B cell (primary cell): Measurements from ENCODE around the gene OR4A5. TPM values are rescaled to one million over a fixed set of nuclear protein-coding genes. Genes with fewer than 3 reads are reported as not detected.
"Not testable (repeated sequence)": the region's sequence is repeated elsewhere in the genome, so short reads cannot be mapped to it uniquely, and the experiment has no call there.

Source experiments
- ATAC-seq: fragments of 200-7000 bp; cut with Tn5 transposase; one replicate; pipeline ENCODE4 v1.10.0; 2021; ENCODE audit warnings: low read depth, mild to moderate bottlenecking, moderate number of reproducible peaks, moderate library complexity
- CTCF ChIA-PET: fragments of 350-600 bp; sonication (Branson Sonifier 250); formaldehyde crosslinking; loops from one replicate; lab custom pipeline; 2021; ENCODE audit warnings: antibody characterized with exemption, inconsistent platforms; lab: Charles Lee
- POLR2A ChIA-PET: fragments of 350-600 bp; sonication (Branson Sonifier 250); formaldehyde crosslinking; loops from one replicate; lab custom pipeline; 2021; ENCODE audit warnings: antibody characterized with exemption; lab: Charles Lee
- DNase-seq: peaks from one replicate; pipeline ENCODE4 v3.0.0; 2013
- H2AFZ ChIP-seq: 2 replicates; pipeline ENCODE4 v1.6.1; 2012; ENCODE audit warnings: mild to moderate bottlenecking, low read depth, low read length; ENCODE audit not compliant: insufficient read depth, poor library complexity, severe bottlenecking
- H3K27ac ChIP-seq, 2 donors: 1 replicate in 1 of 2; 2 replicates in 1 of 2; pipeline ENCODE4 v1.5.1; 2012 to 2013; ENCODE audit warnings: low read length in 2 of 2, mild to moderate bottlenecking in 2 of 2, moderate library complexity in 1 of 2
- H3K27me3 ChIP-seq, 4 experiments: fragments of 200-600 bp in 1 of 4; sonication (generic) in 1 of 4; replicated peaks in 1 of 4; 1 replicate in 2 of 4; 2 replicates in 2 of 4; pipeline versions ENCODE4 v1.6.1 to v1.7.0; 2013 to 2016; ENCODE audit warnings: low read length in 3 of 4, mild to moderate bottlenecking in 2 of 4, mixed read lengths in 1 of 4, moderate library complexity in 1 of 4; ENCODE audit not compliant: insufficient read depth in 4 of 4, control insufficient read depth in 3 of 4; ENCODE audit errors: control extremely low read depth in 1 of 4
- H3K36me3 ChIP-seq, 2 experiments: replicated peaks in 1 of 2; 1 replicate in 1 of 2; 2 replicates in 1 of 2; pipeline versions ENCODE4 v1.6.1 to v1.7.1; 2013; ENCODE audit warnings: low read length in 1 of 2; ENCODE audit not compliant: insufficient read depth in 2 of 2, control insufficient read depth in 1 of 2; ENCODE audit errors: control extremely low read depth in 1 of 2, extremely low read depth in 1 of 2
- H3K4me1 ChIP-seq, 2 donors: fragments of 200-600 bp in 1 of 2; sonication (generic) in 1 of 2; 1 replicate in 1 of 2; 2 replicates in 1 of 2; pipeline versions ENCODE4 v1.5.1 to v1.6.1; 2013 to 2017; ENCODE audit warnings: low read length in 2 of 2; ENCODE audit not compliant: control insufficient read depth in 2 of 2, insufficient read depth in 2 of 2
- H3K4me2 ChIP-seq: replicated peaks from 2 replicates; pipeline ENCODE3; 2012; ENCODE audit warnings: mild to moderate bottlenecking, low read depth, low read length; ENCODE audit not compliant: poor library complexity, severe bottlenecking
- H3K4me3 ChIP-seq, 5 experiments: fragments of 200-600 bp in 1 of 5; sonication (generic) in 1 of 5; 1 replicate in 3 of 5; 2 replicates in 2 of 5; pipeline versions ENCODE4 v1.5.1 to v1.7.0; 2011 to 2016; ENCODE audit warnings: low read length in 4 of 5, mild to moderate bottlenecking in 4 of 5, low read depth in 2 of 5, control low read depth in 1 of 5, moderate library complexity in 1 of 5; ENCODE audit not compliant: insufficient read depth in 1 of 5; ENCODE audit errors: control extremely low read depth in 1 of 5, extremely low read depth in 1 of 5
- H3K79me2 ChIP-seq: fragments of 200-600 bp; sonication (generic); one replicate; pipeline ENCODE4 v1.6.0; 2016; ENCODE audit warnings: low read length; ENCODE audit not compliant: control insufficient read depth, insufficient read depth
- H3K9ac ChIP-seq: fragments of 200-600 bp; sonication (generic); 2 replicates; pipeline ENCODE4 v1.6.1; 2017; ENCODE audit warnings: mild to moderate bottlenecking, low read length, moderate library complexity
- H3K9me3 ChIP-seq, 3 donors: one replicate each; pipeline versions ENCODE4 v1.6.1 to v1.7.1; 2013; ENCODE audit warnings: low read length in 2 of 3; ENCODE audit not compliant: control insufficient read depth in 2 of 3, insufficient read depth in 1 of 3; ENCODE audit errors: control extremely low read depth in 1 of 3
- H4K20me1 ChIP-seq: 2 replicates; pipeline ENCODE4 v1.6.0; 2012; ENCODE audit warnings: mild to moderate bottlenecking, low read length; ENCODE audit not compliant: insufficient read depth, control insufficient read depth, poor library complexity, severe bottlenecking
- H3K27ac Mint-ChIP-seq: one replicate; pipeline ENCODE4 v1.8.0; 2021; ENCODE audit warnings: mixed read lengths
- H3K27me3 Mint-ChIP-seq: one replicate; pipeline ENCODE4 v1.8.0; 2021; ENCODE audit warnings: mixed read lengths
- H3K4me1 Mint-ChIP-seq: one replicate; pipeline ENCODE4 v1.8.0; 2021; ENCODE audit warnings: mixed read lengths
- H3K4me3 Mint-ChIP-seq: one replicate; pipeline ENCODE4 v1.8.0; 2021; ENCODE audit warnings: mixed read lengths
- H3K9me3 Mint-ChIP-seq: one replicate; pipeline ENCODE4 v1.8.0; 2022; ENCODE audit warnings: mixed read lengths; ENCODE audit not compliant: insufficient read depth
- WGBS: methylation state at CpG from one replicate; pipeline ENCODE4 v1.1.5; 2013; ENCODE audit warnings: missing lambda C conversion rate; ENCODE audit not compliant: insufficient coverage; 5-methylcytosine and 5-hydroxymethylcytosine counted together
- intact Hi-C: fragments of 100-400 bp; cut with micrococcal nuclease; formaldehyde crosslinking; loops from one replicate; pipeline ENCODE4 v1.10.0; 2022
- polyA minus RNA-seq: library from RNA; depleted of rRNA, polyadenylated mRNA; stranded (reverse); fragments of >200 nt; gene quantifications from 2 replicates; pipeline ENCODE4 v1.2.3, GENCODE V29; 2012
- polyA plus RNA-seq: library from polyadenylated mRNA; depleted of rRNA; stranded (reverse); fragments of >200 nt; gene quantifications from 2 replicates; pipeline ENCODE4 v1.2.3, GENCODE V29; 2012
- total RNA-seq, 2 donors: library from RNA; stranded (reverse); fragments of 120-200 nt in 1 of 2; gene quantifications; 1 replicate in 1 of 2; 2 replicates in 1 of 2; pipeline versions ENCODE4 v1.2.3 to v1.2.4, GENCODE V29; 2013 to 2022

Gene OR4A5
- total RNA-seq, result not detected in 2 replicates
- not detected for total RNA-seq (2013)
- not detected in 2 replicates for polyA plus RNA-seq
- polyA minus RNA-seq, result not detected in 2 replicates

GRCh38 chr11:54706532-54706931 is at the start of gene OR4A5:
Gene OR4A5 (plus strand): TSS chr11:54706832. CDS start chr11:54706885, 53 bp downstream.
- H3K27me3 ChIP-seq, H2AFZ ChIP-seq, H3K4me3 Mint-ChIP-seq, H3K4me3 ChIP-seq, POLR2A ChIA-PET, H3K4me1 ChIP-seq, H3K9ac ChIP-seq, H4K20me1 ChIP-seq, CTCF ChIA-PET, DNase-seq, ATAC-seq, H3K4me1 Mint-ChIP-seq, H3K27ac Mint-ChIP-seq, intact Hi-C loops, H3K9me3 ChIP-seq, H3K4me2 ChIP-seq, H3K36me3 ChIP-seq, H3K27me3 Mint-ChIP-seq, H3K79me2 ChIP-seq, H3K27ac ChIP-seq: not testable (repeated sequence)
- WGBS, result no CpG with 5 or more reads among the region's 1 CpG
- peaks cover 11% of the 10 kb centered on the region for H3K9me3 Mint-ChIP-seq

- H3K79me2 ChIP-seq, H3K4me2 ChIP-seq, H4K20me1 ChIP-seq, DNase-seq, H3K4me1 Mint-ChIP-seq, H3K27ac ChIP-seq, H3K9me3 ChIP-seq, H3K36me3 ChIP-seq, H3K4me3 ChIP-seq, H3K27ac Mint-ChIP-seq, H3K9me3 Mint-ChIP-seq, intact Hi-C loops, CTCF ChIA-PET, H3K27me3 ChIP-seq, H3K27me3 Mint-ChIP-seq, H3K4me3 Mint-ChIP-seq, ATAC-seq, H3K9ac ChIP-seq, H2AFZ ChIP-seq, H3K4me1 ChIP-seq, POLR2A ChIA-PET: not testable (repeated sequence)
- WGBS, result no CpG with 5 or more reads among the region's 5 CpGs
These were observed 13.5 kb downstream of the OR4A5 start for GRCh38 chr11:54720094-54720493.

Other genes starting within 250 kb of the OR4A5 start
- gene OR4C46, start 102.8 kb upstream of the OR4A5 start, total RNA-seq, result not detected in 2 replicates
- gene OR4C46, start 102.8 kb upstream of the OR4A5 start, polyA plus RNA-seq, result not detected in 2 replicates